RPMI8226 (cell line): ENCODE data around the gene SDK1.
"Not testable (repeated sequence)": the region's sequence is repeated elsewhere in the genome, so short reads cannot be mapped to it uniquely, and the experiment has no call there.

Source experiments
- DNase-seq: peaks from one replicate; pipeline ENCODE4 v3.0.0-alpha.2; 2015

Gene SDK1

GRCh38 chr7:4068286-4068685 lies 767.2 kb downstream of the SDK1 start:
- DNase-seq = no peak

DNA sequence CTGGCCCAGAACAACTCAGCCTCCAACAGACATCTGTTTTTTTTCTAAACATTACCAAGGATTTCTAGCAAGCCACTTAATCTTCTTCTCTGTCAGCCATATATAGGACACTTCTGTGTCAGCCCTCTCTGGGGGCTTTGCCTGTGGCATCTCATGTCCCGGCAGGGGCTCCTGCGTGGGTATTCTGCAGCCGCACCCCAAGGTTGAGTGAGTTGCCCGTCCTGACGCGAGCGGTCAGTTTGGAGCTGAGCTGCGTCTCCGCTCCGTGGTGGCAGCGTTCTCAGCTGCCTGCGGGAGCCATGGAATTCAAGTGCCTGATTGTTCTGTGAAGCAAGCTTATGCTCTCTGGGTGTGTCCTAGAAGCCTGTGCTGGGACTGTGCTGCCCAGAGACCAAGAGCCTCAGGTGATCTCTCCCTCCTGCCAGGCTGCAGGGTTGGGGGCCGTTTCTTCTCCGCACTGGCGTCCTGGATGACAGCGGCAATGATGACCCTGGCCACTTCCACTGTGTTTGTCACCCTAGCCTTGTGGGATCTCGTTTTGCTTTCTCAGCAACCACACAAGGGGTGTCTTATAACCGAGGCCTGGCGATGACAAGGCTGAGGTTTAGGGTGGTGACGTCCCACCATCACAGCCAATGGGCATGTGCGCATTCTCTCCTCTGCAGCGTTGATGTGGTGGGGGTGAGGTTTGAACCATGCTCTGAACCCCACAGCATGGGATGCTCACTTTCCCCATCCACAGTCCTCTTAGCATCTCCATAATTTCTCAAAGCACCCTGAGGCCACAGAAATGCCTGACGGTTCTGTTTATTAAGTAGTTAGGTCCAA lies 768.4 kb downstream of the SDK1 start:
- no peak for DNase-seq

DNA sequence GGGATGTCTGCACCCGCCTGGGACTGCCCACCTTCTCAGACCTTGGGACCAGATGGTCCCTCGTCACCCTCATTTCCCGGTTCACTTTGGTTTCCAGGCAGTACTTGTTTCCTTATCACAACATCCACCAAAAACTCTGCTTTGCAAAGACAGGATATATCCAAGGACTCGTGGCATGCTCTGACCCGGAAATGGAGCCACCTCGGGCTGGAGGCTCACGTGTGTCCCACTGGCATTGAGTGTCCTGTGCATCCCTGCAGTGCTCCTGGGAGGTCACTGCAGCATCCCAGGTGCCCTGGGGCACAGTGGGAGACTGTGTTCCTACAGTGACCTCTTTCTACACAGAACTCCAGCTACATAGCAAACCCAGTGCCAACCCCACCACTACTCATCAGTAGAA lies 769.2 kb downstream of the SDK1 start:
- no peak for DNase-seq

- DNase-seq = no peak
Observed at GRCh38 chr7:4071370-4072058, 770.5 kb downstream of the SDK1 start.

DNA sequence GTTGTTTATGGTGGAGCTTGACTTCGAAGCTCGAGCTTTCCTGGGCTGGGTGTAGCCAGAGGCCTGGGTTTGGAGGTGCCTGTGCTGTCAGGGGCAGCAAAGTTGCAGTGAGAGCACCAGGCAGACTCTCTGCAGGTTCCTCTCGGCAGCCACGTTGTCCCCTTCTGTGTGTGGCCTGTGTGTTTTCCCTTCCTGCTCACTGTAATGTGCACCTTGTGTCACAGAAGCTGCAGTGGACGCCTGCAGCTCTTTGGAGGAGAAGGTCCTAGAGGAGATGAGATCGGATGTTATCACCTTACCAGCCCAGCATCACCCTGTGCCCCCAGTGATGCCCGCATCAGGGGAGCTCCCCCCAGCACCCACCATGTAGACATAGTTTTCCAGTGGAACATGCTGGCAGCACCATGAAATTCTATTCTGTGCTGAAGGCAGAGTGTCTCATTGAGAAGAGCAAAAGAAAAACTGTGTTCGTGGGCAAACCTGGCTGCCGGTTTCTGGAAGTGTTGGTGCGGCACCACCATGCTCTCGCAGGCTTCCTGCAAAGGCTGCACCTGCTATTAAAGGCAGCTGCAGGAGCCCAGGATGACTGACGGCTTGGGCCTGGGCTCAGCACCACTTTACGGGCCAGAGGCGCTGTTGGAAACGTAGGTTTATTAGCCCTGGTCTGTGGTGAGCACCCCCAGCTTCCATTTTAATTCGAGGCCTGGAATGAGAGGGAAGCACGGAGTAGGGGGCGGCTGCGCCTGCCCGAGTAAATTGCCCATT lies 771.3 kb downstream of the SDK1 start:
- DNase-seq = no peak

DNA sequence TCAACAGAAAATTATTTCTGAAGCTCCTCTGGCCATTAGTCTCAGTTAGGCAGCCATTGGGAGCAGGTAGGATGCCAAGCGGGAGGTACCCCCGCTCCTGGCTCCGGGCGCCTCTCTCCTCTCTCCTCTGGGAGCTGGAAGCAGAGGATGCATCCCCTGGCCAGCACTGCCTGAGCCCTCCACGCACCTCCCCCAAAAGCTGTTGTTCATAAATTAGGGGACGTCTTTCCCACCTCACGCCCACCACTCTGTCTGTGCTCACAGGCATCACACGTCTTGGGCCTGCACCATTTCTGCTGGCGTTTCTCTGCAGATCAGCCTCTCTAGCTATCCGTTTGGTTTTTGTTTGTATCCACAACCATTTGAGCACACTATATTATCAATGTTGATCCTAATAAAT lies 772.0 kb downstream of the SDK1 start:
- no peak for DNase-seq

DNA sequence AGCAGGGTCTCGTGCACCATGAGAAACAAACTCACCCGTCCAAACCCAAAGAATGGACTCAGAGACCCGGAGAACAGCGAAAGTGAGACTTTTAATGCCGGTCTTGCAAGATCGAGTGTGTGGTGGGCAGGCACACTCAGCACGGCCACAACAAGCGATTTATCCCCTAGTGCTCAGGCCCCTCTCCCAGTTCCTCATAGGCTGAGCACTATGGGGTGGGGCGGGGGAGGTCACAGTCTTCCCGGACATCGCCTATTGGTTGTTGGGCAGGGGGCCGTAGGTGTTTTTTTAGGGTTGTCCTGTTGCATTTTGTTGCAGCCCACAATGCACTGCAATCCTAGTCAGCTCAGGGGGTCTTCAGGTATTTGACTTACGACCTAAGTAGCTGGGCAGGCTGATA lies 772.7 kb downstream of the SDK1 start:
- DNase-seq = no peak

GRCh38 chr7:4074407-4074806 lies 773.4 kb downstream of the SDK1 start:
- DNase-seq = no peak

DNA sequence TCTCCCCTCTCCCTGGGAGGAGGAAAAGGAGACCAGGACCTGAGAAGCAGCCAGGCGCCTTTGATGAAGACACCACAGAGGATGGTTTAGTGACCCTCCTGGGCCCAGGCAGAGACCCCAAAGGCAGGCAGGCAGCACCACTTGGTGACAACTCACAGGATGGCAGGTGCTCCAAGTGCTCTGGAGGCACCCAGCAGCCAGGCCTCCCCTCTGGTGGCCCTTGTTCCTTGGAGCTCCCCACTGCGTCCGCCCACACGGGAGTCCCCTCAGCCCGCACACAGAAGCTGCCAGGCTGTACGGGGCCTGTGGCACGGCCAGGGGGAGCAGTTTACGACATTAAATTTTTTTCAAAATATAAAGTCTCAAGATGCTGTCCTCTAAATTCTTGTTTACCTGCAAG lies 773.9 kb downstream of the SDK1 start:
- DNase-seq = no peak

GRCh38 chr7:4076701-4077294 lies 775.7 kb downstream of the SDK1 start:
- no peak for DNase-seq

DNA sequence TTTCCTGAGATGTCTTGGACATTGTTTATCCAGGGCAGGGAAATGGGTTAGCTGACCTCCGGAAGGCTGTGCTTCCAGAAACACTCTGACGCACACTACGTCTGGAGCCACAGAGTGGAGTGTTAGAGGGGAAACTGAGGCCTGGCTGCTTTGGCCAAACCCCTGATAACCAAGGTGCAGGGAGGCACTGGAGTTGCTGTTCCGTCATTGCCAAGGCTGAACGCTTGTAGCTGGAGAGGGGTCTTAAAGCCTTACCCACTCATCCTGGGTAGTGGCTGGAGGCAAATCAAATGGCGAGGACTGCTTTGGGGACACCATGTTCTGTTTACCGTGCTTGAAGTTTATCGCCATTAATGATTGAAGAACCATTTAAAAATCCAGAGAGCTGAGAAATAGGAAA lies 776.9 kb downstream of the SDK1 start:
- no peak for DNase-seq

DNA sequence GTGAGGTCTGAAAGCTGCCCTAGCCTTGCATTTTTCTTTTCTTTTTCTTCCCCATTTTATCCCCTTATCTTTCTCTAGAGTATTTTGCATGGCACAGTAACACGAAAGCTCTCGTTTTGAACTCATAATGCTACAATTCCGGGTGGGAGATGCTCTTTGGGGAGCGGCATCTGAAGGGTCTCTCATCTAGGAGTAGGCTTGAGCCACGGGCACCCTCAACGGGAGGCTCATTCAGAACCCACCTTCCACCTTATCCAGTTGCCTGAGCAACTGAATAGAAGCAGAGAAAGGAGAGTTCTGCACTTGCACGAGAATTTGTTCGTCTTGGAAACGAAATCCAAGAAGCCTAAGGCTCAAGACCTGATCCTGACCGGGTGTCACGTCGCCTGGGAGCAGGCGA lies 777.5 kb downstream of the SDK1 start:
- no peak for DNase-seq

- no peak for DNase-seq
Observed at GRCh38 chr7:4079366-4079765, 778.3 kb downstream of the SDK1 start.

- DNase-seq = no peak
Observed at GRCh38 chr7:4079956-4080355, 778.9 kb downstream of the SDK1 start.

DNA sequence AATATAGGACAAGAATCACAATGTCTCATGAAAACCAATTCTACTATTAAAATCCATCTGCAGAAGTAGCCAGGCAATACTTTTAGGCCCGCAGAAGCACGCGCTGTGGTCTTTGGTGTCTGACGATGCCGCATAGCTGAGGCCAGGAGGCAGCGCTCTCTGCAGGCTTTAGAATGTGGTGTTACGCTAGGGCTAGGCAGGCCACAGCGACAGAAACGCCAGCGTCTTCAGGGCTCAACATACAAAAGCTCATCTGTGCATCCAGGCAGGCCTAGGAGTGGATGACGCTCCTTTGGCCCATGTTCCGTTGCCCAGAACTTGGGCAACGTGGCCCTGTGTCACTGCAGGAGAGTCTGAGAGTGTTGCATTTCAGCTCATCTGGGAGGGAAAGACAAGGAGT lies 779.9 kb downstream of the SDK1 start:
- no peak for DNase-seq

DNA sequence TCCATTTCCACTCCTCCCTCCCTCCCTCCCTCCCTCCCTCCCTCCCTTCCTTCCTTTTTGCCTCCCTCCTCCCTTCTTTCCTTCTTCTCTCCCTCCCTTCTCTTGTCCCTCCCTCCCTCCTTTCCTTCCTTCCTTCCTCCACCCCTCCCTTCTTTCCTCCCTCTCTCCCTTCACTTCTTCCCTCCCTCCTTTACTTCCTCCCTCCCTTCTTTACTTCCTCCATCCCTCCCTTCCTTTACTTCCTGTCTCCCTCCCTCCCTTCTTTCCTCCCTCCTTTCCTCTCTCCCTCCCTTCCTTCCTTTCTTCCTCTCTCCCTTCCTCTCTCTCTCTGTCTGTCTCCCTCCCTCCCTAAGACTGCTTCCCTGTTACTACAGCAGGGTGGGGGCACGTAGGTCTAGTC lies 782.5 kb downstream of the SDK1 start:
- DNase-seq = no peak

GRCh38 chr7:4084271-4084670 lies 783.2 kb downstream of the SDK1 start:
- DNase-seq = no peak

- peak; percentile 49 for DNase-seq
Observed at GRCh38 chr7:4085937-4086691, 785.1 kb downstream of the SDK1 start.

- DNase-seq = no peak
Observed at GRCh38 chr7:4086723-4087122, 785.7 kb downstream of the SDK1 start.

DNA sequence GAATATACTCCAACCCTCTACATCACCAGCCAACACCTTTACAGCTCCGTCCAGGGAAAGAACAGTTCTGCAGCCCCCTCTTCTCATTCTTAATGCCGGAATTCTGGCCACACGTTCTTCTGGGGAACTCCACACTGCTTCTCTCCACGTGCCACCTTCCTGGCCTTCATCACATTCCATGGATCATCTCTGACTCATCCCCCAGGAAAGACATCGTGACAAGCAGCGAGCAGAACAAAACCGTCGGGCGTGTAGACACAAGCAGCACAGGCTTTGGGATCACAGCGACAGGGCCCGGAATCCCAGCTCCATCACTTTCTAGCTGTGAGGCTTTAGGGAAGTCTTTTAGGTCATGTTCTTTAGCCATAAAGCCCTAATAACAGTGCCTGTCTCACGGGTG lies 790.7 kb downstream of the SDK1 start:
- no peak for DNase-seq

GRCh38 chr7:4093035-4093434 lies 792.0 kb downstream of the SDK1 start:
- DNase-seq = no peak

DNA sequence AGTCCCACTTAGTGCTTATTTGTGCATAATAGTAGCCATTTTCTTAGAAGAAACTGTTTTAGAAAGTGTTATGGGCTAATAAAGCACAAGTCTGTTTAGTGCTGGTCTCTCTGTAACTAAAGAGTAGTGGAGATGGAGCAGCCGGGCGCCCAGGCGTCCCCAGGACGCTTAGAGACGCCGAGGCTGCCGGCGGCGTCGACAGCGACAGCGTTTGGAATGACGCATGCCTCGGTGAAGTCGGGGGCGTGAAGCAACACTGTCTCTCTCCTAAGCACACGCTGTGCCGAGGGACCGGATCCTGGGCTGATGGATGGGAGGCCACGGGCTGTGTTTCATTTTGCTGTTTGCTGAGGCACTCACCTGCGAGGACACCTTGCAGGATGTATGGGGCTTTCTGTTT lies 792.4 kb downstream of the SDK1 start:
- DNase-seq = no peak

DNA sequence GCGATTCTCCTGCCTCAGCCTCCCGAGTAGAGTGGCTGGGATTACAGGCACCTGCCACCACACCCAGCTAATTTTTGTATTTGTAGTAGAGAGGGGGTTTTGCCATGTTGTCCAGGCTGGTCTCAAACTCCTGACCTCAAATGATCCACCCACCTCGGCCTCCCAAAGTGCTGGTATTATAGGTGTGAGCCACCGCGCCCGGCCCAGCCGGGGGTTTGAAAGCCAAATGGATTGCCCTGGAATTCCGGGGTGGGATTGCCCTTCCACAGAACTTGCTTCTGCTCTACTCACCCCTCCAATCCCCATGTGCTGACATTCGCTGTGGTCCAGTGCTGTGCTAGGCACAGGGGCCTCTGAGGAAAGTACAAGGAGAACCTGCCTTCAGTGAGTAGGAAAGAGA lies 793.1 kb downstream of the SDK1 start:
- DNase-seq = not testable (repeated sequence)
